ENCODE results near the gene GIMAP8.

Gene GIMAP8

GRCh38 chr7:150406567-150407421 lies 43.6 kb upstream of the GIMAP8 start:
- TF ChIP-seq CTCF (IDR thresholded peaks at IDR 0.05; ENCODE audit: control extremely low read depth, extremely low read depth, low read depth, missing control alignments): no peak
- CTCF ChIA-PET: interaction anchor here (0.5 to 4.1 kb wide), 12 partner anchors 11 to 92 kb away, joined by 3 to 17 read pairs (median 6); partner anchors contain the start of gene REPIN1
- DNase-seq (ENCODE audit: extremely low spot score): peak; percentile 54
- POLR2A ChIA-PET: no interaction called here

GRCh38 chr7:150407588-150408392 lies 42.6 kb upstream of the GIMAP8 start:
- DNase-seq (ENCODE audit: extremely low spot score): no peak
- CTCF ChIA-PET: interaction anchor here (1.1 to 4.1 kb wide), 3 partner anchors 23 to 52 kb away, joined by 3 to 17 read pairs (median 6); no protein-coding TSS in a partner anchor
- TF ChIP-seq CTCF (IDR thresholded peaks at IDR 0.05; ENCODE audit: control extremely low read depth, extremely low read depth, low read depth, missing control alignments): no peak
- POLR2A ChIA-PET: no interaction called here

- no peak for TF ChIP-seq CTCF (IDR thresholded peaks at IDR 0.05; ENCODE audit: control extremely low read depth, extremely low read depth, low read depth, missing control alignments)
- DNase-seq (ENCODE audit: extremely low spot score): peak; percentile 62
- POLR2A ChIA-PET: interaction anchor here (0.6 kb wide), 1 partner anchor 35 kb away, joined by 3 read pairs; no protein-coding TSS in a partner anchor
- CTCF ChIA-PET: interaction anchor here (0.8 to 4.1 kb wide), 2 partner anchors 25 to 52 kb away, joined by 3 to 17 read pairs; no protein-coding TSS in a partner anchor
Measured at GRCh38 chr7:150408393-150409299, 41.8 kb upstream of the GIMAP8 start.

GRCh38 chr7:150409300-150410030 lies 41.0 kb upstream of the GIMAP8 start:
- POLR2A ChIA-PET: interaction anchor here (0.6 kb wide), 1 partner anchor 36 kb away, joined by 3 read pairs; no protein-coding TSS in a partner anchor
- CTCF ChIA-PET: interaction anchor here (0.8 to 4.1 kb wide), 2 partner anchors 24 to 53 kb away, joined by 3 to 17 read pairs; no protein-coding TSS in a partner anchor
- no peak for TF ChIP-seq CTCF (IDR thresholded peaks at IDR 0.05; ENCODE audit: control extremely low read depth, extremely low read depth, low read depth, missing control alignments)
- DNase-seq (ENCODE audit: extremely low spot score): no peak

- TF ChIP-seq CTCF (IDR thresholded peaks at IDR 0.05; ENCODE audit: control extremely low read depth, extremely low read depth, low read depth, missing control alignments): no peak
- ChIA-PET POLR2A (no interaction called here), CTCF (interaction anchor here (0.7 kb wide), 1 partner anchor 8 kb away, joined by 3 read pairs; no protein-coding TSS in a partner anchor)
- DNase-seq (ENCODE audit: extremely low spot score): no peak
Measured at GRCh38 chr7:150410131-150410530, 40.3 kb upstream of the GIMAP8 start.

Measured in GM10248 (cell line).